SK-N-MC (cell line): ENCODE results near the gene KCNK7.

Experiments used
- EZH2 ChIP-seq: fragments of 200-600 bp; sonication (generic); IDR thresholded peaks from one replicate; pipeline ENCODE4 v1.6.1; 2017; ENCODE audit warnings: antibody characterized with exemption
- POLR2AphosphoS5 ChIP-seq: IDR thresholded peaks from 2 replicates; pipeline ENCODE4 v1.6.1; 2012; ENCODE audit warnings: mild to moderate bottlenecking, low read depth, low read length, borderline replicate concordance

GRCh38 chr11:65588199-65589054 is 7.2 kb downstream of the KCNK7 start:
- TF ChIP-seq POLR2AphosphoS5 (no peak), EZH2 (no peak)
